AG10803 (cell line): ENCODE data around the gene CLIP1.
"Not testable (repeated sequence)": the region's sequence is repeated elsewhere in the genome, so short reads cannot be mapped to it uniquely, and the experiment has no call there.

Experiments used
- DNase-seq: peaks from one replicate; pipeline ENCODE4 v3.0.0; 2010; ENCODE audit warnings: low read depth
- H3K4me3 ChIP-seq: 2 replicates; pipeline ENCODE4 v1.5.1; 2011; ENCODE audit warnings: mild to moderate bottlenecking, low read length, control low read depth
- CTCF ChIP-seq: conservative IDR thresholded peaks from 2 replicates; pipeline ENCODE4 v1.5.1; 2011; ENCODE audit warnings: mild to moderate bottlenecking, low read length, control low read depth, inconsistent platforms

The CLIP1 gene

GRCh38 chr12:122366685-122367475, 55.6 kb downstream of the CLIP1 start:
- no peak overlapping the region for H3K4me3 ChIP-seq
- TF ChIP-seq CTCF = no peak
- DNase-seq = peak; percentile 96

GRCh38 chr12:122365226-122365625, 57.2 kb downstream of the CLIP1 start:
- peak; percentile 68 for DNase-seq
- H3K4me3 ChIP-seq = not testable (repeated sequence)

- peak; percentile 9; the same call in 1 of the 2 replicates for TF ChIP-seq CTCF
- H3K4me3 ChIP-seq = no peak overlapping the region
- peak; percentile 93 for DNase-seq
Measured at GRCh38 chr12:122363782-122364181, 58.7 kb downstream of the CLIP1 start.

- DNase-seq = no peak
- TF ChIP-seq CTCF = no peak
- no peak overlapping the region for H3K4me3 ChIP-seq
Measured at GRCh38 chr12:122362755-122363154, 59.7 kb downstream of the CLIP1 start.

- not testable (repeated sequence) for H3K4me3 ChIP-seq
Measured at GRCh38 chr12:122358403-122358802, 64.1 kb downstream of the CLIP1 start.

GRCh38 chr12:122357536-122357935, 64.9 kb downstream of the CLIP1 start:
- not testable (repeated sequence) for DNase-seq

More at GRCh38 chr12:122358403-122358802, 64.1 kb downstream of the CLIP1 start:
- DNase-seq = not testable (repeated sequence)

GRCh38 chr12:122356991-122357390, 65.5 kb downstream of the CLIP1 start:
- not testable (repeated sequence) for H3K4me3 ChIP-seq, DNase-seq

More at GRCh38 chr12:122357536-122357935, 64.9 kb downstream of the CLIP1 start:
- H3K4me3 ChIP-seq = not testable (repeated sequence)

GRCh38 chr12:122356192-122356635, 66.3 kb downstream of the CLIP1 start:
- peak; percentile 82 for TF ChIP-seq CTCF
- peak; percentile 63 for DNase-seq
- no peak overlapping the region for H3K4me3 ChIP-seq

- no peak for TF ChIP-seq CTCF
- no peak for DNase-seq
- H3K4me3 ChIP-seq = no peak overlapping the region
Measured at GRCh38 chr12:122355706-122356105, 66.8 kb downstream of the CLIP1 start.
